Endodermal cell (in vitro differentiated cells): ENCODE results near the gene CLDN22. TPM values are rescaled to one million over a fixed set of nuclear protein-coding genes. Genes with fewer than 3 reads are reported as not detected.

Experiments used
- DNase-seq: peaks from one replicate; pipeline ENCODE4 v3.0.0-alpha.2; 2017
- H3K27ac ChIP-seq: 2 replicates; pipeline ENCODE4 v1.5.1; 2013; ENCODE audit warnings: mild to moderate bottlenecking, low read depth, low read length, moderate library complexity
- H3K27me3 ChIP-seq: 2 replicates; pipeline ENCODE4 v1.6.1; 2013; ENCODE audit warnings: mild to moderate bottlenecking, low read length, moderate library complexity; ENCODE audit not compliant: insufficient read depth, control insufficient read depth, poor library complexity, severe bottlenecking
- H3K36me3 ChIP-seq: 2 replicates; pipeline ENCODE4 v1.7.0; 2013; ENCODE audit warnings: mild to moderate bottlenecking, low read length, moderate library complexity; ENCODE audit not compliant: control insufficient read depth, insufficient read depth
- H3K4me1 ChIP-seq: one replicate; pipeline ENCODE4 v1.7.0; 2013; ENCODE audit warnings: low read length; ENCODE audit not compliant: control insufficient read depth, insufficient read depth
- H3K4me3 ChIP-seq: 2 replicates; pipeline ENCODE4 v1.5.1; 2013; ENCODE audit warnings: mild to moderate bottlenecking, low read length, moderate library complexity
- H3K9ac ChIP-seq: 2 replicates; pipeline ENCODE4 v1.6.1; 2013; ENCODE audit warnings: mild to moderate bottlenecking, low read length, moderate library complexity; ENCODE audit not compliant: poor library complexity, severe bottlenecking; ENCODE audit errors: extremely low read depth
- H3K9me3 ChIP-seq: 2 replicates; pipeline ENCODE4 v1.6.1; 2013; ENCODE audit warnings: mild to moderate bottlenecking, low read length, moderate library complexity; ENCODE audit not compliant: control insufficient read depth
- H3K27ac Mint-ChIP-seq: 2 replicates; pipeline ENCODE4 v1.8.0; 2020; ENCODE audit warnings: mixed read lengths
- H3K27me3 Mint-ChIP-seq: 2 replicates; pipeline ENCODE4 v1.8.0; 2021; ENCODE audit warnings: mild to moderate bottlenecking, mixed read lengths; ENCODE audit not compliant: insufficient read depth
- H3K36me3 Mint-ChIP-seq: 2 replicates; pipeline ENCODE4 v1.8.0; 2020; ENCODE audit warnings: low read depth, mixed read lengths
- H3K4me1 Mint-ChIP-seq: 2 replicates; pipeline ENCODE4 v1.8.0; 2020; ENCODE audit warnings: mixed read lengths
- H3K4me3 Mint-ChIP-seq: 2 replicates; pipeline ENCODE4 v1.8.0; 2020; ENCODE audit warnings: mild to moderate bottlenecking, moderate library complexity, mixed read lengths
- H3K9me3 Mint-ChIP-seq: 2 replicates; pipeline ENCODE4 v1.8.0; 2020; ENCODE audit warnings: mild to moderate bottlenecking, mixed read lengths
- CTCF ChIP-seq: fragments of 200-600 bp; sonication (generic); conservative IDR thresholded peaks from 2 replicates; pipeline ENCODE4 v1.5.0; 2021; ENCODE audit warnings: antibody characterized with exemption, mild to moderate bottlenecking
- WGBS, 2 experiments: methylation state at CpG; one replicate each; pipeline versions ENCODE4 v1.1.5 to v1.1.7; 2013; ENCODE audit warnings: missing lambda C conversion rate in 2 of 2, mixed read lengths in 1 of 2; ENCODE audit not compliant: insufficient coverage in 1 of 2, insufficient read length in 1 of 2; 5-methylcytosine and 5-hydroxymethylcytosine counted together
- total RNA-seq, 2 donors: library from RNA; stranded (reverse); fragmentation: NEBNext Ultra II Directional in 1 of 2; extraction: Animal tissue kit (Norgen Biotek cat#: 25700) in 1 of 2; gene quantifications; 2 replicates in 1 of 2; 3 replicates in 1 of 2; pipeline ENCODE4 v1.2.1, GENCODE V29; 2021

CLDN22 gene
- total RNA-seq, 2 donors from 2014 or later: 0.15 TPM; not detected in 1

DNA sequence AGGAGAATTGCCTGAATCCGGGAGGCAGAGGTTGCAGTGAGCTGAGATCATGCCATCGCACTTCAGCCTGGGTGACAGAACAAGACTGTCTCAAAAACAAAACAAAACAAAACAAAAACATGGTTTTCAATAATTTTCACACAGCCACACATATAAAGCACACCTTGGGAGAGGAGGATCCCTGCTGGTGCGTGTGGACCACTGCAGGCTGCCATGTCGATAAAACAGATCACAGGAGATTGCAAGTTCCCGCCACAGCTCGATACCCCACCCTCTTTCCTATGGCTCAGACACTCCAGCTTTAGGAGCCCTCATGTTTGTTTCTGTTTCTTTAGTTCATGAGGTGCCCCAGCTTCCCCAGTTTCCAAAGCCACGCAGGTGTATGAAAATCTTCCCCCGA, 33.5 kb upstream of the CLDN22 start:
- peaks cover 18% of the 10 kb centered on the region for H3K4me1 Mint-ChIP-seq
- Histone ChIP-seq H3K27ac (no peak overlapping the region), H3K4me3 (no peak overlapping the region), H3K27me3 (no peaks in the 10 kb centered on the region), H3K4me1 (peaks cover 8% of the 10 kb centered on the region), H3K9me3 (no peaks in the 10 kb centered on the region), H3K36me3 (no peaks in the 10 kb centered on the region), H3K9ac (no peak overlapping the region)
- no peak overlapping the region for H3K27ac Mint-ChIP-seq
- no peak for DNase-seq
- peaks cover 3% of the 10 kb centered on the region for H3K27me3 Mint-ChIP-seq
- no peaks in the 10 kb centered on the region for H3K36me3 Mint-ChIP-seq
- H3K9me3 Mint-ChIP-seq: no peaks in the 10 kb centered on the region
- no peak overlapping the region for H3K4me3 Mint-ChIP-seq
- TF ChIP-seq CTCF: peak; percentile 54
- 86 to 87% methylated on average over 5 to 8 of the region's 8 CpGs for WGBS, 2 experiments

DNA sequence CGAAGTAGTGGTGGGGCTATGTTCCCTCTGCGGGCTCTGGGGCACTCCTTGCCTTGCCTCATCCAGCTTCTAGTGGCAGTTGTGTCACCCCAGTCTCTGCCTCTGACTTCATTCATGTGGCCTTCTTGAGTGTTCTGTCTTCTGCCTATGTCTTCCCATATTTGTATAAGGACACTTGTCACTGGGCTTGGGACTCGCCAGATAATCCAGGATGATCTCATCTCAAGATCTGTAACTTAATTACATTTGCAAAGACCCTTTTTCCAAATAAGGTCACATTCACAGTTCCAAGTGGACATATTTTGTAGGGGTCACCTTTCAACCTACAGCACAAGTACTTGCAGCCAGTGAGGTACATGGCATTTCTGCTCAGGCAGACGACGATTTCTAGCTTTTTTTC, 32.5 kb upstream of the CLDN22 start:
- H3K27me3 Mint-ChIP-seq: peaks cover 3% of the 10 kb centered on the region
- no peak for DNase-seq
- Histone ChIP-seq H3K4me3 (no peak overlapping the region), H3K36me3 (no peaks in the 10 kb centered on the region), H3K9me3 (no peaks in the 10 kb centered on the region), H3K27ac (no peak overlapping the region), H3K4me1 (peaks cover 8% of the 10 kb centered on the region), H3K27me3 (no peaks in the 10 kb centered on the region), H3K9ac (no peak overlapping the region)
- 94 to 97% methylated on average over 3 to 5 of the region's 5 CpGs for WGBS, 2 experiments
- peaks cover 17% of the 10 kb centered on the region for H3K4me1 Mint-ChIP-seq
- no peaks in the 10 kb centered on the region for H3K36me3 Mint-ChIP-seq
- no peak overlapping the region for H3K4me3 Mint-ChIP-seq
- TF ChIP-seq CTCF: no peak
- H3K9me3 Mint-ChIP-seq: no peaks in the 10 kb centered on the region
- H3K27ac Mint-ChIP-seq: no peak overlapping the region

DNA sequence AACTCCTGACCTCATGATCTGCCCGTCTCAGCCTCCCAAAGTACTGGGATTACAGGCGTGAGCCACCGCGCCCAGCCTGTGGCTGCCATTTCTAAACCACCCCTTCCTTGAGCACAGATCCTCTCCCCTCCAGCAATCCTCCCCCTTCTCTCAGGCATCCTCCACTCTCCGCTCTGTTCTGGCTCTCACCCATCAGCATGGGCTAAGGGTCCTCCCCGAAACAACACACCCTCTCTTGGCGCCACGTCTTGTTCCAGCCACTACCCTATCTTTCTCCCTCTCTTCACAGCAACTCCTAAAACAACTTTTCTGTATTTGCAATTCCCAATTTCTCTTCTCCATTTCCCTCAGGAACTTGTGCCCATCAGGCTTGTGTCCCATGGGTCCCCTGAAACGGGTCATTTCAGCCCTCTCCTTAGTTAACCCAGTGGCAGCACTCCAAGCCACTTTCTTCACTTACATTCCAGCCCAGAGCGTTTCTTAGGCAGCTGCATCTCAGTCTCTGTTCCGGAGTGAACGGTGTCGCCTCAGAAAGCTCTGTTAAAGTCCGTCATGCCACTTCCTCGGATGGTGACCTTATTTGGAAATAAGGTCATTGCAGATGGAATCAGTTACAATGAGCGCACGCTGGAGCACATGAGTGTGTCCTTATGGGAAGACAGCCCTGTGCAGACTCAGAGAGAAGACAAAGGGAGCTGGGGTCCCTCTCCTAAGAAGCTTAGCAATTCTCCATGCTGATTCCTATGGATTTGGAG, 30.4 kb upstream of the CLDN22 start:
- H3K4me3 ChIP-seq: no peak overlapping the region
- H3K36me3 Mint-ChIP-seq: no peaks in the 10 kb centered on the region
- H3K4me3 Mint-ChIP-seq: no peak overlapping the region
- no peaks in the 10 kb centered on the region for H3K27me3 ChIP-seq
- peaks cover 2% of the 10 kb centered on the region for H3K4me1 ChIP-seq
- H3K9me3 Mint-ChIP-seq: no peaks in the 10 kb centered on the region
- H3K27ac ChIP-seq: no peak overlapping the region
- peaks cover 3% of the 10 kb centered on the region for H3K27me3 Mint-ChIP-seq
- no peak overlapping the region for H3K9ac ChIP-seq
- no peak overlapping the region for H3K27ac Mint-ChIP-seq
- no peaks in the 10 kb centered on the region for H3K36me3 ChIP-seq
- no peak for DNase-seq
- WGBS, 2 experiments: 93 to 97% methylated on average over 16 to 17 of the region's 17 CpGs
- H3K9me3 ChIP-seq: no peaks in the 10 kb centered on the region
- TF ChIP-seq CTCF: no peak
- H3K4me1 Mint-ChIP-seq: peaks cover 16% of the 10 kb centered on the region
